ENCODE data around the gene LDB1.

Gene LDB1

GRCh38 chr10:102106998-102107397, 13.2 kb downstream of the LDB1 start:
- no peak for TF ChIP-seq EP300 (IDR thresholded peaks at IDR 0.05; ENCODE audit: borderline replicate concordance)
- no peak for TF ChIP-seq ZBTB7A (IDR thresholded peaks at IDR 0.05; ENCODE audit: low read depth)
- TF ChIP-seq NFIC (IDR thresholded peaks at IDR 0.05): no peak
- TF ChIP-seq TEAD4 (IDR thresholded peaks at IDR 0.05): no peak
- no peak for TF ChIP-seq REST (IDR thresholded peaks at IDR 0.05; ENCODE audit: low read depth)
- TF ChIP-seq RAD21 (IDR thresholded peaks at IDR 0.05; ENCODE audit: low read depth): no peak
- TF ChIP-seq USF1 (IDR thresholded peaks at IDR 0.05): no peak
- no peak for TF ChIP-seq EGR1 (IDR thresholded peaks at IDR 0.05)
- no peak for TF ChIP-seq CEBPB (IDR thresholded peaks at IDR 0.05)
- no peak for TF ChIP-seq TAF1 (IDR thresholded peaks at IDR 0.05; ENCODE audit: low read depth)
- no peak for TF ChIP-seq MAX (IDR thresholded peaks at IDR 0.05)
- no peak for TF ChIP-seq FOXM1 (IDR thresholded peaks at IDR 0.05; ENCODE audit: borderline replicate concordance, low read depth)

GRCh38 chr10:102102421-102102820, 17.7 kb downstream of the LDB1 start:
- TF ChIP-seq REST (IDR thresholded peaks at IDR 0.05; ENCODE audit: low read depth): no peak
- TF ChIP-seq EGR1 (IDR thresholded peaks at IDR 0.05): no peak
- TF ChIP-seq FOXM1 (IDR thresholded peaks at IDR 0.05; ENCODE audit: borderline replicate concordance, low read depth): no peak
- no peak for TF ChIP-seq USF1 (IDR thresholded peaks at IDR 0.05)
- TF ChIP-seq EP300 (IDR thresholded peaks at IDR 0.05; ENCODE audit: borderline replicate concordance): no peak
- no peak for TF ChIP-seq TCF12 (IDR thresholded peaks at IDR 0.05; ENCODE audit: low read depth)
- no peak for TF ChIP-seq CEBPB (IDR thresholded peaks at IDR 0.05)
- TF ChIP-seq RAD21 (IDR thresholded peaks at IDR 0.05; ENCODE audit: low read depth): no peak
- no peak for TF ChIP-seq MAX (IDR thresholded peaks at IDR 0.05)
- TF ChIP-seq YY1 (IDR thresholded peaks at IDR 0.05; ENCODE audit: low read depth): no peak

- TF ChIP-seq FOXM1 (IDR thresholded peaks at IDR 0.05; ENCODE audit: borderline replicate concordance, low read depth) (no peak), RAD21 (IDR thresholded peaks at IDR 0.05; ENCODE audit: low read depth) (peak; percentile 32)
Measured at GRCh38 chr10:102101152-102101551, 19.0 kb downstream of the LDB1 start.

- no peak for TF ChIP-seq CREB1 (IDR thresholded peaks at IDR 0.05; ENCODE audit: low read depth)
- no peak for TF ChIP-seq EP300 (IDR thresholded peaks at IDR 0.05; ENCODE audit: borderline replicate concordance)
- no peak for TF ChIP-seq ZBTB7A (IDR thresholded peaks at IDR 0.05; ENCODE audit: low read depth)
- no peak for TF ChIP-seq NFIC (IDR thresholded peaks at IDR 0.05)
- no peak for TF ChIP-seq YY1 (IDR thresholded peaks at IDR 0.05; ENCODE audit: low read depth)
- TF ChIP-seq TAF1 (IDR thresholded peaks at IDR 0.05; ENCODE audit: low read depth): no peak
- TF ChIP-seq FOXM1 (IDR thresholded peaks at IDR 0.05; ENCODE audit: borderline replicate concordance, low read depth): no peak
- TF ChIP-seq USF1 (IDR thresholded peaks at IDR 0.05): no peak
Measured at GRCh38 chr10:102096449-102096848, 23.7 kb downstream of the LDB1 start.

GRCh38 chr10:102090772-102091171, 29.4 kb downstream of the LDB1 start:
- TF ChIP-seq RAD21 (IDR thresholded peaks at IDR 0.05; ENCODE audit: low read depth) (no peak), TCF12 (IDR thresholded peaks at IDR 0.05; ENCODE audit: low read depth) (no peak), NFIC (IDR thresholded peaks at IDR 0.05) (no peak), USF1 (IDR thresholded peaks at IDR 0.05) (no peak), CREB1 (IDR thresholded peaks at IDR 0.05; ENCODE audit: low read depth) (no peak), EP300 (IDR thresholded peaks at IDR 0.05; ENCODE audit: borderline replicate concordance) (no peak), ZBTB7A (IDR thresholded peaks at IDR 0.05; ENCODE audit: low read depth) (no peak), REST (IDR thresholded peaks at IDR 0.05; ENCODE audit: low read depth) (no peak), MAX (IDR thresholded peaks at IDR 0.05) (no peak), CEBPB (IDR thresholded peaks at IDR 0.05) (no peak), TEAD4 (IDR thresholded peaks at IDR 0.05) (no peak), YY1 (IDR thresholded peaks at IDR 0.05; ENCODE audit: low read depth) (no peak), EGR1 (IDR thresholded peaks at IDR 0.05) (no peak), TAF1 (IDR thresholded peaks at IDR 0.05; ENCODE audit: low read depth) (no peak), FOXM1 (IDR thresholded peaks at IDR 0.05; ENCODE audit: borderline replicate concordance, low read depth) (no peak)

Measured in Ishikawa (cell line).